ENCODE results near the gene RNF224. TPM values are rescaled to one million over a fixed set of nuclear protein-coding genes. Genes with fewer than 3 reads are reported as not detected.

The RNF224 gene
- polyA plus RNA-seq, 3 donors, result not detected

- 93% methylated on average over 22 of the region's 29 CpGs for WGBS (ENCODE audit: insufficient coverage)
- no peak overlapping the region for H3K4me3 Mint-ChIP-seq
- Histone ChIP-seq H2AFZ (ENCODE audit: insufficient read depth, low read depth, low read length, poor library complexity, severe bottlenecking) (no peak overlapping the region), H3K4me3 (replicated peaks in 1 of 3; ENCODE audit: low read depth in 2 of 3, low read length in 3 of 3) (no peak overlapping the region), H3K4me1 (ENCODE audit: control insufficient read depth in 1 of 2, insufficient read depth in 2 of 2, low read length in 2 of 2) (peaks cover 23 to 28% of the 10 kb centered on the region in 2 donors), H3K27me3 (ENCODE audit: control insufficient read depth in 2 of 2, insufficient read depth in 2 of 2, low read length in 2 of 2) (no peaks in the 10 kb centered on the region), H3K79me2 (ENCODE audit: insufficient read depth, low read length) (peaks cover 3% of the 10 kb centered on the region), H4K20me1 (ENCODE audit: insufficient read depth, low read length) (peaks cover 36% of the 10 kb centered on the region), H3K27ac (ENCODE audit: low read depth in 1 of 2, low read length in 2 of 2) (no peak overlapping the region), H3K36me3 (replicated peaks in 1 of 2; ENCODE audit: control insufficient read depth in 1 of 2, insufficient read depth in 2 of 2, low read length in 2 of 2) (peaks cover 36 to 67% of the 10 kb centered on the region in 2 donors), H3K9me3 (replicated peaks in 1 of 2; ENCODE audit: control insufficient read depth in 1 of 2, insufficient read depth in 1 of 2, low read length in 2 of 2) (no peaks in the 10 kb centered on the region), H3K4me2 (replicated peaks; ENCODE audit: extremely low read depth, low read length, poor library complexity, severe bottlenecking) (no peak overlapping the region), H3K9ac (ENCODE audit: insufficient read depth, low read length, poor library complexity, severe bottlenecking) (no peak overlapping the region)
- no peaks in the 10 kb centered on the region for H3K27me3 Mint-ChIP-seq (ENCODE audit: low read depth in 3 of 3)
- H3K9me3 Mint-ChIP-seq, result peaks cover 0 to 5% (median 0%) of the 10 kb centered on the region in 7 donors
- H3K4me1 Mint-ChIP-seq, result peaks cover 25% of the 10 kb centered on the region
- DNase-seq, result no peak
- intact Hi-C loops (cut with micrococcal nuclease), result no loop called here
- no peak for TF ChIP-seq CTCF (IDR thresholded peaks at IDR 0.05)
- peaks cover 40 to 79% of the 10 kb centered on the region in 2 donors for H3K36me3 Mint-ChIP-seq
- no peak overlapping the region for H3K27ac Mint-ChIP-seq
These were observed 38.3 kb downstream of the RNF224 start for GRCh38 chr9:137265496-137266161.

- H3K4me3 ChIP-seq (replicated peaks in 1 of 3; ENCODE audit: low read depth in 2 of 3, low read length in 3 of 3), result no peak overlapping the region
- H3K27me3 ChIP-seq (ENCODE audit: control insufficient read depth in 2 of 2, insufficient read depth in 2 of 2, low read length in 2 of 2), result no peaks in the 10 kb centered on the region
- H3K79me2 ChIP-seq (ENCODE audit: insufficient read depth, low read length), result peaks cover 3% of the 10 kb centered on the region
- peaks cover 41% of the 10 kb centered on the region for H4K20me1 ChIP-seq (ENCODE audit: insufficient read depth, low read length)
- H3K9ac ChIP-seq (ENCODE audit: insufficient read depth, low read length, poor library complexity, severe bottlenecking), result no peak overlapping the region
- H3K9me3 ChIP-seq (replicated peaks in 1 of 2; ENCODE audit: control insufficient read depth in 1 of 2, insufficient read depth in 1 of 2, low read length in 2 of 2), result no peaks in the 10 kb centered on the region
- H3K4me1 ChIP-seq (ENCODE audit: control insufficient read depth in 1 of 2, insufficient read depth in 2 of 2, low read length in 2 of 2), result peaks cover 23 to 28% of the 10 kb centered on the region in 2 donors
- intact Hi-C loops (cut with micrococcal nuclease), result no loop called here
- H3K4me1 Mint-ChIP-seq, result peaks cover 25% of the 10 kb centered on the region
- H3K36me3 ChIP-seq (replicated peaks in 1 of 2; ENCODE audit: control insufficient read depth in 1 of 2, insufficient read depth in 2 of 2, low read length in 2 of 2), result peaks cover 41 to 72% of the 10 kb centered on the region in 2 donors
- DNase-seq, result no peak
- no peak overlapping the region for H3K4me2 ChIP-seq (replicated peaks; ENCODE audit: extremely low read depth, low read length, poor library complexity, severe bottlenecking)
- no peak for TF ChIP-seq CTCF (IDR thresholded peaks at IDR 0.05)
- no peak overlapping the region for H3K27ac ChIP-seq (ENCODE audit: low read depth in 1 of 2, low read length in 2 of 2)
- no peak overlapping the region for H3K27ac Mint-ChIP-seq
- H3K36me3 Mint-ChIP-seq, result peaks cover 43 to 84% of the 10 kb centered on the region in 2 donors
- no peaks in the 10 kb centered on the region for H3K27me3 Mint-ChIP-seq (ENCODE audit: low read depth in 3 of 3)
- no peak overlapping the region for H2AFZ ChIP-seq (ENCODE audit: insufficient read depth, low read depth, low read length, poor library complexity, severe bottlenecking)
- 98% methylated on average over 13 of the region's 15 CpGs for WGBS (ENCODE audit: insufficient coverage)
- H3K4me3 Mint-ChIP-seq, result no peak overlapping the region
- H3K9me3 Mint-ChIP-seq, result peaks cover 0 to 5% (median 0%) of the 10 kb centered on the region in 7 donors
These were observed 38.8 kb downstream of the RNF224 start for GRCh38 chr9:137266162-137266527.
